Measurements from ENCODE around the gene MMP24. TPM values are rescaled to one million over a fixed set of nuclear protein-coding genes. Genes with fewer than 3 reads are reported as not detected.

MMP24 gene
- total RNA-seq, 1 experiment from 2014 or later: 0.91 TPM

DNA sequence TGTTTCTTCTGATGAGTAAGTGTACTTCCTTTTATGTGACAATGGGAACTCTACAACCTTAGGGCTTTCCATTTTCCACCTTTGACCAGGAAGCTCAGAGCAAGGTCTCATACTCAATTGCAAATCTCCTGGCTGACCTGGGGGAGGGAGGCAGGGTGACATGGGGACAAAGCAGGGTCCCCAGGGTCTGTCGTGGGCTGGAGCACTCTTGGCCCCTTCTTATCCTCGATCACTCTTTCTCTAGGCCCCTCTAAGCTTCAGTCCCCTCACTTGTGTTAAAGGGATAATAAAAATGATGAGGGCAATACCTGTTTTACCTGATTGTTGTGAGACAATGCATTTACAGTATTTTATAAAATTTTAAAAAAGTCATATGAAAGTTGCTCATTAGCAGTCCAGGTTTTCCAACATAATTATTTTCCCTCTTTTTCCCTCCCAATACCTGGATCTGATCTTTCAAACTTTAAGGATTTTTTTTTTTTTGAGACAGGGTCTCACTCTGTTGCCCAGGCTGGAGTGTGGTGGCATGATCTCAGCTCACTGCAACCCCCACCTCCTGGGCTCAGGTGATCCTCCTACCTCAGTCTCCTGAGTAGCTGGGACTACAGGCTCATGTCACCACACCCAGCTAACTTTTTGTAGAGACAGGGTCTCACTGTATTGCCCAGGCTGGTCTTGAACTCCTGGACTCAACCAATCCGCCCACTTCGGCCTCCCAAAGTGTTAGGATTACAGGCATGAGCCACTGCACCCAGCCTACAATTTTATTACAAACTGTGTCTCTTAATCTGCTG, 74.2 kb downstream of the MMP24 start:
- H3K27ac ChIP-seq (ENCODE audit: low read length): no peak overlapping the region
- H4K20me1 ChIP-seq (ENCODE audit: low read length): no peaks in the 10 kb centered on the region

GRCh38 chr20:35301426-35301825, 74.9 kb downstream of the MMP24 start:
- POLR2A ChIA-PET (ENCODE audit: unreplicated experiment): no interaction called here
- intact Hi-C loops (cut with micrococcal nuclease): no loop called here

More for the DNA sequence above, 74.2 kb downstream of the MMP24 start:
- Histone ChIP-seq H2AFZ (ENCODE audit: low read length) (no peak overlapping the region), H3K9ac (ENCODE audit: low read length) (no peak overlapping the region), H3F3A (ENCODE audit: low read length, unreplicated experiment) (no peaks in the 10 kb centered on the region), H3K27me3 (ENCODE audit: low read length) (no peaks in the 10 kb centered on the region), H3K9me3 (ENCODE audit: low read length) (no peaks in the 10 kb centered on the region), H3K4me2 (ENCODE audit: low read length) (no peak overlapping the region), H3K4me3 (ENCODE audit: low read length) (no peak overlapping the region), H3K9me2 (replicated peaks; ENCODE audit: low read length) (no peaks in the 10 kb centered on the region), H3K79me2 (ENCODE audit: low read length) (0 out of 2 replicates have a peak, but pooled peaks cover 7% of the 10 kb centered on the region), H3K4me1 (ENCODE audit: insufficient read depth, low read length) (peaks cover 53% of the 10 kb centered on the region), H3K36me3 (ENCODE audit: low read depth, low read length) (no peaks in the 10 kb centered on the region)
- no TSS peak for BruUV-seq (replicated peaks)
- ChIA-PET POLR2A (ENCODE audit: unreplicated experiment) (no interaction called here), CTCF (no interaction called here)
- DNase-seq: no peak
- intact Hi-C loops (cut with micrococcal nuclease): no loop called here
- no peak for TF ChIP-seq EZH2 (IDR thresholded peaks at IDR 0.05; ENCODE audit: low read length, unreplicated experiment)
- TF ChIP-seq CTCF (conservative IDR thresholded peaks at IDR 0.05; ENCODE audit: low read depth, low read length): no peak
- TF ChIP-seq EZH2phosphoT487 (IDR thresholded peaks at IDR 0.05; ENCODE audit: borderline replicate concordance, low read length): no peak
- ATAC-seq: no peak

DNA sequence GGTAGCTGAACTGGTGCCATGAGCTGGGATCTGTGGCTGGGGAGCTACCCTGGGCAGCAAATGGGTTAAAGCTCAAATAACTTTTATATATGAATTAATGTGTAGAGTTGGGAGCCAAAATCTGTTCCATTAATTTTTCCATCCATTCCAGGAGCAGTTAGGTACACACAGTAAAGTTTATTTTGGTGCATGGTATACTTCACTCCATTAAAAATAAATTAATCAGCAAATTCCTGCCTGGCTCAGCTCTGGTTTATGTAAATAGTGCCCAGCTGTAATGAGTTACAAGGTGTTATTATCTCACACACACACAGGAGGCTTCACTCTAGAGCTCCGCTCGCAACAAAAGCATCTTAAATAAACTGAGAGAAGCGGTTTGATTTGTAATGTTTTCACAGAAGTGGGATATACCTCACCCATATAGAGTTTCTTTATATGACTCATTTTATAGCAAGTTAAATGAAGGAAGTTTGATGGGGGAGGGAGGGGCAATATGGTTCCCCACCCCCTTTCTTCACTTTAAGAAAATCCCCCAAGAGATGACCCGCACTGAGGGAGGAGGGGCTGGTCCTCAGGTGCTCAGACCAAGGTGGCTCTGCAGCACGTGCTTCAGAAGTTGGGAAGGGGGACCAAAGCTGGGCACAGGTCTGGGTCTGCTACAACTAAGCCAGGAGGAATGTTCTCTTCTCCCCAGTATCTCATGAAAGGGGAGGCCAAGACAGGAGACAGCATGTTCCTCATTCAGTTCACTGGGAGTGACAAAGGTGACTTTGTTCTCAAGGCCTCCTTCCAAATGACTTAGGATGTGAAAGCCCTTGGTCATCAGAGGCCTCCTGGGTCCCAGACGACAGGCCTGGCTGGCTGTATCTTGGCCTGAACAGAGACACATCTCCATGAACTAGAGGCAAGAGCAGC, 76.2 kb downstream of the MMP24 start:
- Histone ChIP-seq H3K36me3 (ENCODE audit: low read depth, low read length) (no peaks in the 10 kb centered on the region), H3K4me2 (ENCODE audit: low read length) (peak overlapping the region; percentile 51), H3K9ac (ENCODE audit: low read length) (peak overlapping the region; percentile 91), H3K4me3 (ENCODE audit: low read length) (peak overlapping the region; percentile 26; the same call in 1 of the 2 replicates), H3K27ac (ENCODE audit: low read length) (peak overlapping the region; percentile 98), H3K9me2 (replicated peaks; ENCODE audit: low read length) (no peaks in the 10 kb centered on the region), H3K27me3 (ENCODE audit: low read length) (no peaks in the 10 kb centered on the region), H3F3A (ENCODE audit: low read length, unreplicated experiment) (peaks cover 13% of the 10 kb centered on the region), H4K20me1 (ENCODE audit: low read length) (no peaks in the 10 kb centered on the region), H2AFZ (ENCODE audit: low read length) (peak overlapping the region; percentile 23), H3K9me3 (ENCODE audit: low read length) (no peaks in the 10 kb centered on the region), H3K79me2 (ENCODE audit: low read length) (0 out of 2 replicates have a peak, but pooled peaks cover 7% of the 10 kb centered on the region), H3K4me1 (ENCODE audit: insufficient read depth, low read length) (peaks cover 66% of the 10 kb centered on the region)
- TF ChIP-seq EZH2 (IDR thresholded peaks at IDR 0.05; ENCODE audit: low read length, unreplicated experiment) (no peak), CTCF (conservative IDR thresholded peaks at IDR 0.05; ENCODE audit: low read depth, low read length) (no peak), EZH2phosphoT487 (IDR thresholded peaks at IDR 0.05; ENCODE audit: borderline replicate concordance, low read length) (no peak)
- ATAC-seq: peak; percentile 45
- intact Hi-C loops (cut with micrococcal nuclease): loop anchor here (1.0 to 2.0 kb wide), 4 partner anchors 18 to 144 kb away; partner anchors contain the start of gene EIF6
- ChIA-PET CTCF (interaction anchor here (0.6 to 1.3 kb wide), 5 partner anchors 27 to 158 kb away, joined by 3 to 19 read pairs (median 4); no protein-coding TSS in a partner anchor), POLR2A (ENCODE audit: unreplicated experiment) (interaction anchor here (0.6 to 1.0 kb wide), 5 partner anchors 9 to 77 kb away, joined by 3 to 12 read pairs (median 3); partner anchors contain the start of gene EIF6)
- TSS peak; percentile 68 for BruUV-seq (replicated peaks)
- peak; percentile 87 for DNase-seq

More at GRCh38 chr20:35301426-35301825, 74.9 kb downstream of the MMP24 start:
- no peak overlapping the region for H3K4me3 ChIP-seq (ENCODE audit: low read length)
- no peak overlapping the region for H3K4me2 ChIP-seq (ENCODE audit: low read length)
- H3K27me3 ChIP-seq (ENCODE audit: low read length): no peaks in the 10 kb centered on the region
- DNase-seq (no peak), ATAC-seq (no peak)
- TF ChIP-seq EZH2 (IDR thresholded peaks at IDR 0.05; ENCODE audit: low read length, unreplicated experiment) (no peak), EZH2phosphoT487 (IDR thresholded peaks at IDR 0.05; ENCODE audit: borderline replicate concordance, low read length) (no peak)
- H3K9me2 ChIP-seq (replicated peaks; ENCODE audit: low read length): no peaks in the 10 kb centered on the region
- CTCF ChIA-PET: interaction anchor here (1.0 kb wide), 1 partner anchor 28 kb away, joined by 4 read pairs; no protein-coding TSS in a partner anchor
- H3K9me3 ChIP-seq (ENCODE audit: low read length): no peaks in the 10 kb centered on the region
- no peak overlapping the region for H3K9ac ChIP-seq (ENCODE audit: low read length)
- no peaks in the 10 kb centered on the region for H3K36me3 ChIP-seq (ENCODE audit: low read depth, low read length)
- H4K20me1 ChIP-seq (ENCODE audit: low read length): no peaks in the 10 kb centered on the region
- H3K4me1 ChIP-seq (ENCODE audit: insufficient read depth, low read length): peaks cover 59% of the 10 kb centered on the region
- H3F3A ChIP-seq (ENCODE audit: low read length, unreplicated experiment): peaks cover 2% of the 10 kb centered on the region
- 0 out of 2 replicates have a peak, but pooled peaks cover 7% of the 10 kb centered on the region for H3K79me2 ChIP-seq (ENCODE audit: low read length)
- peak overlapping the region; percentile 98 for H3K27ac ChIP-seq (ENCODE audit: low read length)
- H2AFZ ChIP-seq (ENCODE audit: low read length): no peak overlapping the region
- no TSS peak for BruUV-seq (replicated peaks)

Measured in PC-3 (cell line).